PC-3 (cell line): ENCODE measurements around the gene NUDT22.

Source experiments
- EZH2 ChIP-seq: fragments of 300-600 bp; sonication (generic); IDR thresholded peaks from one replicate; pipeline ENCODE4 v1.6.1; 2017; ENCODE audit warnings: antibody characterized with exemption, mild to moderate bottlenecking, low read length; ENCODE audit not compliant: unreplicated experiment
- EZH2phosphoT487 ChIP-seq: fragments of 300-600 bp; sonication (generic); IDR thresholded peaks from 2 replicates; pipeline ENCODE4 v1.6.1; 2018; ENCODE audit warnings: mild to moderate bottlenecking, antibody characterized with exemption, low read length, borderline replicate concordance
- TF ChIP-seq, protein P1 (sequence below): fragments of 300-600 bp; sonication (generic); conservative IDR thresholded peaks from 2 replicates; pipeline ENCODE4 v1.5.1; 2017; ENCODE audit warnings: antibody characterized with exemption, low read depth, mild to moderate bottlenecking, low read length

DNA sequence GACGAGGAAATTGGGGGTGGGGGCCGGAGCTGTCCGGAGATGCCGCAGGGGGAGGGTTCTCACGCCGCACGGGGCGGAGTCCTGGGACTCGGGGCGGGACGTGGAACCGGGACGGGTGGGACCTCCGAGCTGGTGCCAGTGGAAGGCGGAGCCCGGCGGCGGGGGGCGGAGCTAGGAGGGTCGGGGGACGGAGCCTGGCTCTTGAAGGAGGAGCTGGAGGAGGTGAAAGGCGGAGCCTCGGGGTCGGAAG, 15.1 kb downstream of the NUDT22 start:
- TF ChIP-seq, protein P1, sequence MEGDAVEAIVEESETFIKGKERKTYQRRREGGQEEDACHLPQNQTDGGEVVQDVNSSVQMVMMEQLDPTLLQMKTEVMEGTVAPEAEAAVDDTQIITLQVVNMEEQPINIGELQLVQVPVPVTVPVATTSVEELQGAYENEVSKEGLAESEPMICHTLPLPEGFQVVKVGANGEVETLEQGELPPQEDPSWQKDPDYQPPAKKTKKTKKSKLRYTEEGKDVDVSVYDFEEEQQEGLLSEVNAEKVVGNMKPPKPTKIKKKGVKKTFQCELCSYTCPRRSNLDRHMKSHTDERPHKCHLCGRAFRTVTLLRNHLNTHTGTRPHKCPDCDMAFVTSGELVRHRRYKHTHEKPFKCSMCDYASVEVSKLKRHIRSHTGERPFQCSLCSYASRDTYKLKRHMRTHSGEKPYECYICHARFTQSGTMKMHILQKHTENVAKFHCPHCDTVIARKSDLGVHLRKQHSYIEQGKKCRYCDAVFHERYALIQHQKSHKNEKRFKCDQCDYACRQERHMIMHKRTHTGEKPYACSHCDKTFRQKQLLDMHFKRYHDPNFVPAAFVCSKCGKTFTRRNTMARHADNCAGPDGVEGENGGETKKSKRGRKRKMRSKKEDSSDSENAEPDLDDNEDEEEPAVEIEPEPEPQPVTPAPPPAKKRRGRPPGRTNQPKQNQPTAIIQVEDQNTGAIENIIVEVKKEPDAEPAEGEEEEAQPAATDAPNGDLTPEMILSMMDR: no peak
- no peak for TF ChIP-seq EZH2
- no peak for TF ChIP-seq EZH2phosphoT487
